GM12872 (cell line): Measurements from ENCODE around the gene TRPC6.

Source experiments
- TF ChIP-seq, protein P1 (sequence below): IDR thresholded peaks from 3 replicates; pipeline ENCODE4 v1.5.1; 2011; ENCODE audit warnings: low read depth, mild to moderate bottlenecking, low read length, moderate library complexity; ENCODE audit not compliant: insufficient read depth

TRPC6 gene

GRCh38 chr11:101497291-101497690 is 86.5 kb downstream of the TRPC6 start:
- TF ChIP-seq, protein P1, sequence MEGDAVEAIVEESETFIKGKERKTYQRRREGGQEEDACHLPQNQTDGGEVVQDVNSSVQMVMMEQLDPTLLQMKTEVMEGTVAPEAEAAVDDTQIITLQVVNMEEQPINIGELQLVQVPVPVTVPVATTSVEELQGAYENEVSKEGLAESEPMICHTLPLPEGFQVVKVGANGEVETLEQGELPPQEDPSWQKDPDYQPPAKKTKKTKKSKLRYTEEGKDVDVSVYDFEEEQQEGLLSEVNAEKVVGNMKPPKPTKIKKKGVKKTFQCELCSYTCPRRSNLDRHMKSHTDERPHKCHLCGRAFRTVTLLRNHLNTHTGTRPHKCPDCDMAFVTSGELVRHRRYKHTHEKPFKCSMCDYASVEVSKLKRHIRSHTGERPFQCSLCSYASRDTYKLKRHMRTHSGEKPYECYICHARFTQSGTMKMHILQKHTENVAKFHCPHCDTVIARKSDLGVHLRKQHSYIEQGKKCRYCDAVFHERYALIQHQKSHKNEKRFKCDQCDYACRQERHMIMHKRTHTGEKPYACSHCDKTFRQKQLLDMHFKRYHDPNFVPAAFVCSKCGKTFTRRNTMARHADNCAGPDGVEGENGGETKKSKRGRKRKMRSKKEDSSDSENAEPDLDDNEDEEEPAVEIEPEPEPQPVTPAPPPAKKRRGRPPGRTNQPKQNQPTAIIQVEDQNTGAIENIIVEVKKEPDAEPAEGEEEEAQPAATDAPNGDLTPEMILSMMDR, result no peak

DNA sequence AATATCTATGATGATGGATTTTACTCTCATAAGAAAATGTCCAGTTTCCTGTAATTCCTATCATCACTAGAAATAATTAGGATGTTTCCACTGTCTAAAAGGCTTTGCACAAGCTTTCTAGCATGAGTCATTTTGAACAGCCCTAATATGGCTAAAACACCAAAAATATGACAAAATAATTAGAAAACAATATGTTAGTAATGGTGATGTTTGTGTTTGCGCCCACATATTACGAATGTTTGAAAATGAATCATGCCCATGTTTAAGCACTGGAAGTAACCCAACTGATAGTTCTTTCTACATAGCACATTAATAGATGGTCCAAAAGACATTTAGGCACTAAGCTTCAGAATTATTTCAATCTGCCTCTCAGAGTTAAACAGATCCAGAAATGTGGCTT is 96.0 kb downstream of the TRPC6 start:
- TF ChIP-seq, protein P1, result no peak

DNA sequence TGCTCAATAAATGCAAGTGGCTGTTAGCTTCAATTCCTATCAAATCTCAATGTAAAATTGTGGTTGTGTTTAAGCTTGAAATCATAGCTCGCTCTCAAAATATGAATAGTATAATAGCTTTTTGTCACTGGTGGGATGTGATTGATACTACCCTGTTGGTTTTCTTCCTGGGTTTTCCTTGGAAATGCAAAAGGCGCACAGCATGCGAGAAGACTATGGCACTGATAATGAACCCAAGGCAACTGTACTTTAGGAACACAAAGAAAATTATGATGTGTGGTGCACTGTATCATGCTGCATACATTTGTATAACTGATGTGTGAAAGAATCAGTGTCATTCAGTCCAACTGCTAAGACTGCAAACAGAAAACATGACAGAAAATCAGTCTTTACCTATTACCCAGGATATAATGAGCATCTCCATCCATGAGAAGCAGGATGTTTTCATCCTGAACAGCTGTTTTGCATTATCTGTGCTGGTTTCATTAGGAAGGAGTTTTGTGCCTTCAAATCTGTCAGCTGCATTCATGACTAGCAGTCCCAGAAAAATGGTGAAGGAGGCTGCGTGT is 101.2 kb downstream of the TRPC6 start:
- TF ChIP-seq, protein P1, result no peak

DNA sequence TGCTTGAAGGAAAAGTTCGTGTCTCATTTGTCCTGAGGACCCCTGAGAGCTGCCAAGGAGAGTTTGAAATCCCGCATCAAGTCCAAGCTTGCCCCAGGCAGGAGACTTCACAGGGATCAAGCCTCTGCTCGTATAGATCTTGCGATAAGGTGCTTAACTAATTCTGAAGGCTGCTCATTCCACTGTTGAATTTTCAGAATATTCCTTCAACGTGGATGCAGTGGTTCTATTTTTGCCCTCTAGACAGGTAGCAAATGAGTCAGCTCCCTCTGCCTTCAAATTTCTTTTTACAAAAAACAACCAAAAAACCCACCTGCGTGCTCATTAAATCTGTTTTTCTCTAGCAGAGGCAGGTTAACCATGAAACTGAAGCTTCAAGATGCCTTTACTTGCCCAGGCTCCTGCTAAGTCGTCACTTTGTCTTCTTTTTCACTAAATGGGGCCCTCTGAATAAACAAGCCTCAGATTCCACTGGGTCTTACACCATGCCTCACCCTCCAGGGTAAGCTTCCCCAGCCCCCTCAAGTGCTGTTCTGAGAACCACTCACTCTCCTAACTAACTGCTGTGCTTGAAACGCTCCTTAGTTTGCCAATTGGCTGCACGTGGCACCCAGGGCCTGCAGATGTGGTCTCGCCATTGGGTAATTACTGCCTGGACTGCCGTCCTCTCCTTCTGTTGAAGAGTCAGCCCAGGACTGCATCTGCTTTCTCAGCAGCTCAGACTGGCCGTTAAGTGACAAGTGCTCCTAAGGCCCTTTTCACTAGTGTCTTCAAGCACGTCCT is 105.0 kb downstream of the TRPC6 start:
- TF ChIP-seq, protein P1, result no peak

DNA sequence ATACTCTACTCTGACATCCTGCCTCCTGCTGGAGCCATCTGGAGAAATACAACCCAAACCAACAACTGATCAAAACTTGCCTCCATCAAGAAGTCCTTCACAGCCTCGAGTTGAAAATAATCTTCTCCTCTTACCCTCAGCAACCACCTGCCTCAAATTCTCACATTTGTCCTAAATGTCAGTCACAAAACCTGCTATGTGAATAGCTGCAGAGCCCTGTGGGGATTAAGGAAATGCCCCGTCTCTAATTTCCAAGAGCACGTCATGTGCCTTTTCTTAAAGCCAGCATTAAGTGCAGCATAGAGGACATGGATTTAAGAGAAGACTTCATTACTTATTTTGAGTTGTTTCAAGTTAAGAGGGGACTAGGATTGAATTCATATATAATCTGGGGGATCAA is 105.9 kb downstream of the TRPC6 start:
- TF ChIP-seq, protein P1, result no peak

GRCh38 chr11:101476191-101476590 is 107.6 kb downstream of the TRPC6 start:
- TF ChIP-seq, protein P1, result no peak

DNA sequence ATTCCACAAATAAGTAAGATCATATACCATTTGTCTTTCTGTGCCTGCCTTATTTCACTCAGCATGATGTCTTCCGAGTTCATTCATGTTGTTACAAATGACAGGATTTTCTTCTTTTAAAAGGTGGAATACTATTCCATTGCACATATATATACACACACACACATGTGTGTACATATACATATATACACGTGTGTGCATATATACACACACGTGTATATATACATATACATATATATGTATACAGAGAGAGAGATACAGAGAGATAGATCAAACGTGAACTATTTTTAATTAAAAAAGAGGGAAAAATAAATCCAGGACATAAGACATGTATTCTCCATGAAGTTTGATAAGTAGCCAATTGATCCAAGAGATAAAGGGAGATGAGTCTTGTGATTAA is 108.1 kb downstream of the TRPC6 start:
- TF ChIP-seq, protein P1, result no peak
